H1 (cell line): ENCODE data around the gene PITX1. TPM values are rescaled to one million over a fixed set of nuclear protein-coding genes. Genes with fewer than 3 reads are reported as not detected.

ENCODE experiments used
- GTF2F1 ChIP-seq: IDR thresholded peaks from 2 replicates; pipeline ENCODE4 v1.6.1; 2012; ENCODE audit warnings: low read depth, low read length, improper control_type of control experiment, borderline replicate concordance
- JUN ChIP-seq: IDR thresholded peaks from 2 replicates; pipeline ENCODE4 v1.6.1; 2011; ENCODE audit warnings: low read depth, mild to moderate bottlenecking, improper control_type of control experiment, low read length
- SP2 ChIP-seq: IDR thresholded peaks from 2 replicates; pipeline ENCODE4 v1.6.1; 2012; ENCODE audit warnings: mild to moderate bottlenecking, low read length, inconsistent platforms
- SP4 ChIP-seq: IDR thresholded peaks from 2 replicates; pipeline ENCODE4 v1.6.1; 2012; ENCODE audit warnings: low read length, inconsistent platforms
- SUZ12 ChIP-seq: fragments of 200-600 bp; sonication (generic); IDR thresholded peaks from 2 replicates; pipeline ENCODE4 v1.6.1; 2012; ENCODE audit warnings: mild to moderate bottlenecking, inconsistent platforms, low read length, moderate library complexity, mixed read lengths
- TBP ChIP-seq: IDR thresholded peaks from 2 replicates; pipeline ENCODE4 v1.6.1; 2011; ENCODE audit warnings: low read depth, low read length, improper control_type of control experiment
- TCF12 ChIP-seq: IDR thresholded peaks from 2 replicates; pipeline ENCODE4 v1.6.1; 2011; ENCODE audit warnings: low read depth, mild to moderate bottlenecking, low read length
- polyA plus RNA-seq, 7 experiments: library from polyadenylated mRNA; depleted of rRNA in 3 of 7; stranded (reverse) in 5 of 7; unstranded in 2 of 7; fragments of >200 nt in 5 of 7; fragments of 200-250 nt in 2 of 7; gene quantifications; 1 replicate in 5 of 7; 2 replicates in 1 of 7; 4 replicates in 1 of 7; pipeline versions ENCODE4 v1.2.1 to v1.2.3, GENCODE V29; 2011 to 2013; ENCODE audit warnings: missing spikeins in 2 of 7, mixed read lengths in 2 of 7
- total RNA-seq: library from RNA; stranded (reverse); fragmentation: NEBNext Ultra II Directional; extraction: Animal tissue kit (Norgen Biotek cat#: 25700); gene quantifications from 2 replicates; pipeline ENCODE4 v1.2.1, GENCODE V29; 2021
- TF ChIP-seq, protein P1 (sequence below): fragments of 300-600 bp; sonication (generic); IDR thresholded peaks from 2 replicates; pipeline ENCODE4 v1.7.1; 2012; ENCODE audit warnings: low read length, moderate library complexity, mild to moderate bottlenecking, inconsistent platforms; ENCODE audit not compliant: insufficient replicate concordance
- TF ChIP-seq, protein P2 (sequence below), 3 experiments: IDR thresholded peaks; 1 replicate in 2 of 3; 2 replicates in 1 of 3; pipeline versions ENCODE4 v1.5.1 to v1.6.1; 2011; ENCODE audit warnings: low read length in 3 of 3, mild to moderate bottlenecking in 3 of 3, inconsistent platforms in 2 of 3, low read depth in 1 of 3, moderate library complexity in 1 of 3; ENCODE audit not compliant: insufficient read depth in 1 of 3; ENCODE audit errors: control extremely low read depth in 1 of 3

Gene PITX1
- total and polyA plus RNA-seq, 2 of the 8 experiments (the other 6 are each of a cell fraction or from before 2014, with no cell fraction given): 0.03 TPM; not detected in 1

DNA sequence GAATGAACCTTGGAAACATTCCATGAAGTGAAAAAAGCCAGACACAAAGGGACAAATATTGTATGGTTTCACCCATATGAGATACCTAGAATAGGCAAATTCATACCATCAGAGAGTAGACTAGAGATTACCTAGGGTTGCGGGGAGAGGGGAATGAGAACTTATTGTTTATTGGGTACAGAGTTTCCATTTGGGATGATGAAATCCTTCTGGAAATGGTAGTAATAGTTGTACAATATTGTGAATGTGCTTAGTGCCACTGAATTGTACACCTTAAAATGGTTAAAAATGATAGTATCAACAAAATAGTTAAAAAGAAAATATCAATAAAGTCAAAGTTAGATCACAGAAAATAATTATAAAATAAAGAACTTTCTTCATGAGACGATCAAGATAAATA, 40.9 kb downstream of the PITX1 start (continued):
- TF ChIP-seq, protein P1, sequence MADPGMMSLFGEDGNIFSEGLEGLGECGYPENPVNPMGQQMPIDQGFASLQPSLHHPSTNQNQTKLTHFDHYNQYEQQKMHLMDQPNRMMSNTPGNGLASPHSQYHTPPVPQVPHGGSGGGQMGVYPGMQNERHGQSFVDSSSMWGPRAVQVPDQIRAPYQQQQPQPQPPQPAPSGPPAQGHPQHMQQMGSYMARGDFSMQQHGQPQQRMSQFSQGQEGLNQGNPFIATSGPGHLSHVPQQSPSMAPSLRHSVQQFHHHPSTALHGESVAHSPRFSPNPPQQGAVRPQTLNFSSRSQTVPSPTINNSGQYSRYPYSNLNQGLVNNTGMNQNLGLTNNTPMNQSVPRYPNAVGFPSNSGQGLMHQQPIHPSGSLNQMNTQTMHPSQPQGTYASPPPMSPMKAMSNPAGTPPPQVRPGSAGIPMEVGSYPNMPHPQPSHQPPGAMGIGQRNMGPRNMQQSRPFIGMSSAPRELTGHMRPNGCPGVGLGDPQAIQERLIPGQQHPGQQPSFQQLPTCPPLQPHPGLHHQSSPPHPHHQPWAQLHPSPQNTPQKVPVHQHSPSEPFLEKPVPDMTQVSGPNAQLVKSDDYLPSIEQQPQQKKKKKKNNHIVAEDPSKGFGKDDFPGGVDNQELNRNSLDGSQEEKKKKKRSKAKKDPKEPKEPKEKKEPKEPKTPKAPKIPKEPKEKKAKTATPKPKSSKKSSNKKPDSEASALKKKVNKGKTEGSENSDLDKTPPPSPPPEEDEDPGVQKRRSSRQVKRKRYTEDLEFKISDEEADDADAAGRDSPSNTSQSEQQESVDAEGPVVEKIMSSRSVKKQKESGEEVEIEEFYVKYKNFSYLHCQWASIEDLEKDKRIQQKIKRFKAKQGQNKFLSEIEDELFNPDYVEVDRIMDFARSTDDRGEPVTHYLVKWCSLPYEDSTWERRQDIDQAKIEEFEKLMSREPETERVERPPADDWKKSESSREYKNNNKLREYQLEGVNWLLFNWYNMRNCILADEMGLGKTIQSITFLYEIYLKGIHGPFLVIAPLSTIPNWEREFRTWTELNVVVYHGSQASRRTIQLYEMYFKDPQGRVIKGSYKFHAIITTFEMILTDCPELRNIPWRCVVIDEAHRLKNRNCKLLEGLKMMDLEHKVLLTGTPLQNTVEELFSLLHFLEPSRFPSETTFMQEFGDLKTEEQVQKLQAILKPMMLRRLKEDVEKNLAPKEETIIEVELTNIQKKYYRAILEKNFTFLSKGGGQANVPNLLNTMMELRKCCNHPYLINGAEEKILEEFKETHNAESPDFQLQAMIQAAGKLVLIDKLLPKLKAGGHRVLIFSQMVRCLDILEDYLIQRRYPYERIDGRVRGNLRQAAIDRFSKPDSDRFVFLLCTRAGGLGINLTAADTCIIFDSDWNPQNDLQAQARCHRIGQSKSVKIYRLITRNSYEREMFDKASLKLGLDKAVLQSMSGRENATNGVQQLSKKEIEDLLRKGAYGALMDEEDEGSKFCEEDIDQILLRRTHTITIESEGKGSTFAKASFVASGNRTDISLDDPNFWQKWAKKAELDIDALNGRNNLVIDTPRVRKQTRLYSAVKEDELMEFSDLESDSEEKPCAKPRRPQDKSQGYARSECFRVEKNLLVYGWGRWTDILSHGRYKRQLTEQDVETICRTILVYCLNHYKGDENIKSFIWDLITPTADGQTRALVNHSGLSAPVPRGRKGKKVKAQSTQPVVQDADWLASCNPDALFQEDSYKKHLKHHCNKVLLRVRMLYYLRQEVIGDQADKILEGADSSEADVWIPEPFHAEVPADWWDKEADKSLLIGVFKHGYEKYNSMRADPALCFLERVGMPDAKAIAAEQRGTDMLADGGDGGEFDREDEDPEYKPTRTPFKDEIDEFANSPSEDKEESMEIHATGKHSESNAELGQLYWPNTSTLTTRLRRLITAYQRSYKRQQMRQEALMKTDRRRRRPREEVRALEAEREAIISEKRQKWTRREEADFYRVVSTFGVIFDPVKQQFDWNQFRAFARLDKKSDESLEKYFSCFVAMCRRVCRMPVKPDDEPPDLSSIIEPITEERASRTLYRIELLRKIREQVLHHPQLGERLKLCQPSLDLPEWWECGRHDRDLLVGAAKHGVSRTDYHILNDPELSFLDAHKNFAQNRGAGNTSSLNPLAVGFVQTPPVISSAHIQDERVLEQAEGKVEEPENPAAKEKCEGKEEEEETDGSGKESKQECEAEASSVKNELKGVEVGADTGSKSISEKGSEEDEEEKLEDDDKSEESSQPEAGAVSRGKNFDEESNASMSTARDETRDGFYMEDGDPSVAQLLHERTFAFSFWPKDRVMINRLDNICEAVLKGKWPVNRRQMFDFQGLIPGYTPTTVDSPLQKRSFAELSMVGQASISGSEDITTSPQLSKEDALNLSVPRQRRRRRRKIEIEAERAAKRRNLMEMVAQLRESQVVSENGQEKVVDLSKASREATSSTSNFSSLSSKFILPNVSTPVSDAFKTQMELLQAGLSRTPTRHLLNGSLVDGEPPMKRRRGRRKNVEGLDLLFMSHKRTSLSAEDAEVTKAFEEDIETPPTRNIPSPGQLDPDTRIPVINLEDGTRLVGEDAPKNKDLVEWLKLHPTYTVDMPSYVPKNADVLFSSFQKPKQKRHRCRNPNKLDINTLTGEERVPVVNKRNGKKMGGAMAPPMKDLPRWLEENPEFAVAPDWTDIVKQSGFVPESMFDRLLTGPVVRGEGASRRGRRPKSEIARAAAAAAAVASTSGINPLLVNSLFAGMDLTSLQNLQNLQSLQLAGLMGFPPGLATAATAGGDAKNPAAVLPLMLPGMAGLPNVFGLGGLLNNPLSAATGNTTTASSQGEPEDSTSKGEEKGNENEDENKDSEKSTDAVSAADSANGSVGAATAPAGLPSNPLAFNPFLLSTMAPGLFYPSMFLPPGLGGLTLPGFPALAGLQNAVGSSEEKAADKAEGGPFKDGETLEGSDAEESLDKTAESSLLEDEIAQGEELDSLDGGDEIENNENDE: no peak
- no peak for TF ChIP-seq GTF2F1
- no peak for TF ChIP-seq SP4
- TF ChIP-seq JUN: no peak
- no peak for TF ChIP-seq SUZ12
- TF ChIP-seq TCF12: no peak
- TF ChIP-seq, protein P2, sequence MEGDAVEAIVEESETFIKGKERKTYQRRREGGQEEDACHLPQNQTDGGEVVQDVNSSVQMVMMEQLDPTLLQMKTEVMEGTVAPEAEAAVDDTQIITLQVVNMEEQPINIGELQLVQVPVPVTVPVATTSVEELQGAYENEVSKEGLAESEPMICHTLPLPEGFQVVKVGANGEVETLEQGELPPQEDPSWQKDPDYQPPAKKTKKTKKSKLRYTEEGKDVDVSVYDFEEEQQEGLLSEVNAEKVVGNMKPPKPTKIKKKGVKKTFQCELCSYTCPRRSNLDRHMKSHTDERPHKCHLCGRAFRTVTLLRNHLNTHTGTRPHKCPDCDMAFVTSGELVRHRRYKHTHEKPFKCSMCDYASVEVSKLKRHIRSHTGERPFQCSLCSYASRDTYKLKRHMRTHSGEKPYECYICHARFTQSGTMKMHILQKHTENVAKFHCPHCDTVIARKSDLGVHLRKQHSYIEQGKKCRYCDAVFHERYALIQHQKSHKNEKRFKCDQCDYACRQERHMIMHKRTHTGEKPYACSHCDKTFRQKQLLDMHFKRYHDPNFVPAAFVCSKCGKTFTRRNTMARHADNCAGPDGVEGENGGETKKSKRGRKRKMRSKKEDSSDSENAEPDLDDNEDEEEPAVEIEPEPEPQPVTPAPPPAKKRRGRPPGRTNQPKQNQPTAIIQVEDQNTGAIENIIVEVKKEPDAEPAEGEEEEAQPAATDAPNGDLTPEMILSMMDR (IDR thresholded peaks at IDR 0.05; ENCODE audit: control extremely low read depth in 1 of 3, insufficient read depth in 1 of 3, low read depth in 1 of 3, low read length in 3 of 3): no peak
- TF ChIP-seq TBP: no peak
- no peak for TF ChIP-seq SP2
